NCI-H2227 (cell line): ENCODE data around the gene POLR2C.

Experiments
- DNase-seq: peaks from one replicate; lab custom pipeline; 2025; ENCODE audit not compliant: unreplicated experiment; lab: John Stamatoyannopoulos, UW

Gene POLR2C

GRCh38 chr16:57500578-57501111 lies 38.2 kb downstream of the POLR2C start:
- peak; percentile 19 for DNase-seq

GRCh38 chr16:57501492-57501891 lies 39.0 kb downstream of the POLR2C start:
- no peak for DNase-seq

- no peak for DNase-seq
Measured at GRCh38 chr16:57502048-57502775, 39.7 kb downstream of the POLR2C start.

GRCh38 chr16:57503366-57503765 lies 40.9 kb downstream of the POLR2C start:
- no peak for DNase-seq

GRCh38 chr16:57504001-57504400 lies 41.5 kb downstream of the POLR2C start:
- no peak for DNase-seq

- no peak for DNase-seq
Measured at GRCh38 chr16:57504491-57504890, 42.0 kb downstream of the POLR2C start.

GRCh38 chr16:57505169-57505568 lies 42.7 kb downstream of the POLR2C start:
- no peak for DNase-seq

- DNase-seq: peak; percentile 83
Measured at GRCh38 chr16:57507136-57508034, 44.9 kb downstream of the POLR2C start.

- DNase-seq: no peak
Measured at GRCh38 chr16:57508035-57508425, 45.6 kb downstream of the POLR2C start.

- DNase-seq: no peak
Measured at GRCh38 chr16:57509231-57509923, 46.9 kb downstream of the POLR2C start.

- DNase-seq: no peak
Measured at GRCh38 chr16:57510016-57510871, 47.8 kb downstream of the POLR2C start.

GRCh38 chr16:57512296-57513001 lies 50.0 kb downstream of the POLR2C start:
- no peak for DNase-seq

GRCh38 chr16:57513371-57514102 lies 51.1 kb downstream of the POLR2C start:
- no peak for DNase-seq

GRCh38 chr16:57514371-57514770 lies 51.9 kb downstream of the POLR2C start:
- no peak for DNase-seq

- no peak for DNase-seq
Measured at GRCh38 chr16:57514791-57515600, 52.5 kb downstream of the POLR2C start.

GRCh38 chr16:57516176-57516725 lies 53.8 kb downstream of the POLR2C start:
- no peak for DNase-seq

- no peak for DNase-seq
Measured at GRCh38 chr16:57516773-57517172, 54.3 kb downstream of the POLR2C start.
